Measurements from ENCODE around the gene MYO16.

MYO16 gene

DNA sequence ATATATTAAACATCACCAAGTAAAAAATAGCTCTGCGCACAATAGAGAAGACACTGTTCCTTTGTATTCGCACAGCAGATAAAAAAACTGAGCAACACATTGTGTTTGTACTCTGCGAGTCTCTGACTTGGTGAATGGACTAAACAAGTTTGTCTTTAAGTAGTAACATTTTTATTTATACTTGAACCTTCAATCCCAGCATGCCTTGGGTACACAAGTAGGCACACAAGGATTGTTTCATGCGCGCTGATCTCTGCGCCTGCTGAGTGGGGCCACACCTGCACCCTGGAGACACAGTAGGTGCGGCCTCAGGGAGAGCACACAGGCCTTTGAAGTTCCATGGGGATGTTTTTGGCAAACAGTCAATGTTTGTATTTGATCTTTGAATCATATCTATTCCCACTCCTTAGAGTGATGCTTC, 318.9 kb downstream of the MYO16 start:
- Histone ChIP-seq H4K91ac (ENCODE audit: low read length) (no peak overlapping the region), H2AFZ (ENCODE audit: low read depth, low read length) (no peak overlapping the region), H2BK12ac (ENCODE audit: low read length in 2 of 2) (no peak overlapping the region), H3K4me3 (ENCODE audit: insufficient read depth in 1 of 2, low read depth in 1 of 2, low read length in 2 of 2) (no peak overlapping the region), H3K14ac (ENCODE audit: low read length in 2 of 2) (no peak overlapping the region), H2BK15ac (ENCODE audit: low read depth, poor library complexity, severe bottlenecking) (no peak overlapping the region), H3K4me2 (ENCODE audit: low read length, poor library complexity, severe bottlenecking) (no peak overlapping the region), H4K8ac (ENCODE audit: low read length) (no peak overlapping the region), H3K9me3 (ENCODE audit: control insufficient read depth, low read length) (no peaks in the 10 kb centered on the region), H2AK5ac (ENCODE audit: low read length, severe bottlenecking) (no peak overlapping the region), H3K27me3 (ENCODE audit: control insufficient read depth in 1 of 2, insufficient read depth in 1 of 2, low read length in 2 of 2) (no peaks in the 10 kb centered on the region), H3K18ac (ENCODE audit: low read depth in 1 of 2, low read length in 2 of 2) (no peak overlapping the region), H3K9ac (ENCODE audit: low read length) (peak overlapping the region; percentile 72), H2BK5ac (ENCODE audit: low read depth, low read length, poor library complexity, severe bottlenecking) (no peak overlapping the region), H3K4me1 (ENCODE audit: control insufficient read depth, insufficient read depth, low read depth, low read length) (peaks cover 2% of the 10 kb centered on the region), H3K23ac (ENCODE audit: low read length in 2 of 2) (no peak overlapping the region), H3K4ac (ENCODE audit: low read depth in 1 of 2, low read length in 2 of 2) (no peak overlapping the region), H2BK120ac (ENCODE audit: low read depth, low read length) (no peak overlapping the region), H3K79me1 (replicated peaks; ENCODE audit: low read length, poor library complexity, severe bottlenecking) (no peaks in the 10 kb centered on the region), H3K36me3 (ENCODE audit: control insufficient read depth in 1 of 2, insufficient read depth in 2 of 2, low read depth in 1 of 2, low read length in 2 of 2) (no peaks in the 10 kb centered on the region), H3K27ac (ENCODE audit: low read length, poor library complexity, severe bottlenecking) (no peak overlapping the region)
- no peak for DNase-seq
- 96% methylated on average over 6 of the region's 7 CpGs for WGBS

DNA sequence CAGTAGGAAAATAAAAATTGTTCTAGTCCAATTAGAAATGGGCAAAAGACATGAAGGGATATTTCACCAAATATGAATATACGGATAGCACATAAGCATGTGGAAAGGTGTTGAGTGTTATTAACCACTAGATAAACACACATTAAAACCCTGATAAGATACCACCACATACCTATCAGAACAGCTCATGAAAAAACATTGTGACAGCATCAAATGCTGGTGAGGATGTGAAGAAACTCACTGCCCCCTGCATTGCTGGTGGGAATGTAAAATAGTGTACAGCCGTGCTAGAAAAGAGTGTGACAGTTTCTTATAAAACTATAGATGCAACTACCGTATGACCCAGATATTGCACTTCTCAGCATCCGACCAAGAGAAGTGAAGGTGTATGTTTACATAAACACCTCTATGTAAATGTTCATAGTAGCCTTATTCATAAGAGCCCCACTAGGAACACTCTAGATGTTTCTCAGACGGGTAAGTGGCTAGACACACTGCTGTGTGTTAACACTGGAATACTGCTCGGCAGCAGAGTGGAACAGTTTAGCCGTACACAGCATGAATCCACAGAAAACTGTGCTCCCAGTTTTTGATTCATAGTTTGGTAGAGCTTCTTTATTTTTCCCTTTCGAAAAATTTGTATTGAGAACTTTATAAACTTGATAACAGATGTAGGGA, 321.1 kb downstream of the MYO16 start:
- Histone ChIP-seq H3K4me1 (ENCODE audit: control insufficient read depth, insufficient read depth, low read depth, low read length) (peaks cover 2% of the 10 kb centered on the region), H3K18ac (ENCODE audit: low read depth in 1 of 2, low read length in 2 of 2) (no peak overlapping the region), H3K9ac (ENCODE audit: low read length) (no peak overlapping the region), H2AFZ (ENCODE audit: low read depth, low read length) (no peak overlapping the region), H3K9me3 (ENCODE audit: control insufficient read depth, low read length) (no peaks in the 10 kb centered on the region), H4K91ac (ENCODE audit: low read length) (no peak overlapping the region), H2BK5ac (ENCODE audit: low read depth, low read length, poor library complexity, severe bottlenecking) (no peak overlapping the region), H3K4ac (ENCODE audit: low read depth in 1 of 2, low read length in 2 of 2) (no peak overlapping the region), H3K36me3 (ENCODE audit: control insufficient read depth in 1 of 2, insufficient read depth in 2 of 2, low read depth in 1 of 2, low read length in 2 of 2) (no peaks in the 10 kb centered on the region), H2AK5ac (ENCODE audit: low read length, severe bottlenecking) (no peak overlapping the region), H2BK120ac (ENCODE audit: low read depth, low read length) (no peak overlapping the region), H3K4me3 (ENCODE audit: insufficient read depth in 1 of 2, low read depth in 1 of 2, low read length in 2 of 2) (no peak overlapping the region), H2BK12ac (ENCODE audit: low read length in 2 of 2) (no peak overlapping the region), H3K79me1 (replicated peaks; ENCODE audit: low read length, poor library complexity, severe bottlenecking) (no peaks in the 10 kb centered on the region), H3K27ac (ENCODE audit: low read length, poor library complexity, severe bottlenecking) (no peak overlapping the region), H3K27me3 (ENCODE audit: control insufficient read depth in 1 of 2, insufficient read depth in 1 of 2, low read length in 2 of 2) (no peaks in the 10 kb centered on the region), H3K4me2 (ENCODE audit: low read length, poor library complexity, severe bottlenecking) (no peak overlapping the region), H3K14ac (ENCODE audit: low read length in 2 of 2) (no peak overlapping the region), H2BK15ac (ENCODE audit: low read depth, poor library complexity, severe bottlenecking) (no peak overlapping the region), H4K8ac (ENCODE audit: low read length) (no peak overlapping the region), H3K23ac (ENCODE audit: low read length in 2 of 2) (no peak overlapping the region)
- WGBS, result 94% methylated on average over 6 of the region's 8 CpGs
- DNase-seq, result no peak

DNA sequence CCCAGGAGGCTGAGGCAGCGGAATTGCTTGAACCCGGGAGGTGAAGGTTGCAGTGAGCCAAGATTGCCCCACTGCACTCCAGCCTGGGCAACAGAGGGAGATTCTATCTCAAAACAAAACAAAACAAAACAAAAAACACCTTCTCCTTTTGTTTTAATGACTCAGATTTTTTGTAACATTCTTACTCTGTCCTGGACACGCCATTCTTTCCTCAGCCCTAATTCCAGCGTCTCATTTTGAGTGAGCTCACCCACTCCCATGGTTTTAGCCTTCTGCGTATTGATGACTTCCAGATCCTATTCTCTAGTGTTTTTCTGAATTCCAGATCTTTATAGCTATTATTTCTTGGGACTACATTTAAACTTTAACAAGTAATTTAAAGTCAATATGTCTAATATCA, 326.3 kb downstream of the MYO16 start:
- H2AK5ac ChIP-seq (ENCODE audit: low read length, severe bottlenecking), result no peak overlapping the region
- no peak overlapping the region for H2AFZ ChIP-seq (ENCODE audit: low read depth, low read length)
- no peak overlapping the region for H2BK5ac ChIP-seq (ENCODE audit: low read depth, low read length, poor library complexity, severe bottlenecking)
- no peak overlapping the region for H3K4ac ChIP-seq (ENCODE audit: low read depth in 1 of 2, low read length in 2 of 2)
- H2BK120ac ChIP-seq (ENCODE audit: low read depth, low read length), result no peak overlapping the region
- no peak for DNase-seq
- no peak overlapping the region for H3K4me3 ChIP-seq (ENCODE audit: insufficient read depth in 1 of 2, low read depth in 1 of 2, low read length in 2 of 2)
- H3K14ac ChIP-seq (ENCODE audit: low read length in 2 of 2), result no peak overlapping the region
- H3K4me2 ChIP-seq (ENCODE audit: low read length, poor library complexity, severe bottlenecking), result no peak overlapping the region
- no peaks in the 10 kb centered on the region for H3K79me1 ChIP-seq (replicated peaks; ENCODE audit: low read length, poor library complexity, severe bottlenecking)
- H2BK12ac ChIP-seq (ENCODE audit: low read length in 2 of 2), result no peak overlapping the region
- H4K8ac ChIP-seq (ENCODE audit: low read length), result no peak overlapping the region
- H3K18ac ChIP-seq (ENCODE audit: low read depth in 1 of 2, low read length in 2 of 2), result no peak overlapping the region
- no peak overlapping the region for H3K23ac ChIP-seq (ENCODE audit: low read length in 2 of 2)
- H3K27ac ChIP-seq (ENCODE audit: low read length, poor library complexity, severe bottlenecking), result no peak overlapping the region
- 92% methylated on average over 4 of the region's 5 CpGs for WGBS
- no peaks in the 10 kb centered on the region for H3K36me3 ChIP-seq (ENCODE audit: control insufficient read depth in 1 of 2, insufficient read depth in 2 of 2, low read depth in 1 of 2, low read length in 2 of 2)
- no peaks in the 10 kb centered on the region for H3K9me3 ChIP-seq (ENCODE audit: control insufficient read depth, low read length)
- no peak overlapping the region for H2BK15ac ChIP-seq (ENCODE audit: low read depth, poor library complexity, severe bottlenecking)
- no peak overlapping the region for H4K91ac ChIP-seq (ENCODE audit: low read length)
- no peak overlapping the region for H3K9ac ChIP-seq (ENCODE audit: low read length)
- H3K4me1 ChIP-seq (ENCODE audit: control insufficient read depth, insufficient read depth, low read depth, low read length), result peaks cover 2% of the 10 kb centered on the region
- no peaks in the 10 kb centered on the region for H3K27me3 ChIP-seq (ENCODE audit: control insufficient read depth in 1 of 2, insufficient read depth in 1 of 2, low read length in 2 of 2)

DNA sequence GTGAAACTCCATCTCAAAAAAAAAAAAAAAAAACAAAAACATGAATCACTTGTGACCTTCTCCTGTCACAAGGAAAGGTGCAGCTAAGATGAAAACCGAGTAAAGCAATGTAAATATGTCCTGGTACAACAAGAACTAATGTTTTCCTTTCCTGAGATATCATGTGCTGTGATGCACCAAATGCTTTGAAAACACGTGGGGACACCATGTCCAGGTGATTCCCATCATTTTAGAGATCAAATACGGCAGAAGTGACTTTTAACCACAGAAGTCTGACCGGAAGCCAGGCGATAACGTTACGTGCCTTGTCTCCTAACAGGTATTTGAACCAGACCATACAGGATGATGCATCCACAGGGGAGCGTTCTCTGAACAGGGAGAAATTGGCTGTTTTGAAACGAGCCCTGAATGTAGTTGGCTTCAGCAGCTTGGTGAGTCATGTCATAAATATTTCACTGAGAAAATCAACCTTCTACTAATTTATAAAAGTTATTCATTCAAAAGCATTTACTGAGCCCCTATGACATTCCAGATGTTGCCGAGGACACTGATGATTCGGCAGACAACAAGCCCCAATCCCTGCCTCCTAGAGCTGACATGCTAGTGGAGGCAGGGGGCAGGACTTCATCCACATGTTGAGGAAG, 328.1 kb downstream of the MYO16 start:
- Histone ChIP-seq H4K8ac (ENCODE audit: low read length) (no peak overlapping the region), H3K23ac (ENCODE audit: low read length in 2 of 2) (no peak overlapping the region), H2BK120ac (ENCODE audit: low read depth, low read length) (no peak overlapping the region), H3K27me3 (ENCODE audit: control insufficient read depth in 1 of 2, insufficient read depth in 1 of 2, low read length in 2 of 2) (no peaks in the 10 kb centered on the region), H4K91ac (ENCODE audit: low read length) (no peak overlapping the region), H2BK5ac (ENCODE audit: low read depth, low read length, poor library complexity, severe bottlenecking) (no peak overlapping the region), H3K18ac (ENCODE audit: low read depth in 1 of 2, low read length in 2 of 2) (no peak overlapping the region), H3K4me1 (ENCODE audit: control insufficient read depth, insufficient read depth, low read depth, low read length) (peaks cover 2% of the 10 kb centered on the region), H3K27ac (ENCODE audit: low read length, poor library complexity, severe bottlenecking) (peak overlapping the region; percentile 87), H3K36me3 (ENCODE audit: control insufficient read depth in 1 of 2, insufficient read depth in 2 of 2, low read depth in 1 of 2, low read length in 2 of 2) (no peaks in the 10 kb centered on the region), H2AK5ac (ENCODE audit: low read length, severe bottlenecking) (no peak overlapping the region), H2AFZ (ENCODE audit: low read depth, low read length) (no peak overlapping the region), H3K14ac (ENCODE audit: low read length in 2 of 2) (no peak overlapping the region), H2BK12ac (ENCODE audit: low read length in 2 of 2) (no peak overlapping the region), H3K4ac (ENCODE audit: low read depth in 1 of 2, low read length in 2 of 2) (no peak overlapping the region), H2BK15ac (ENCODE audit: low read depth, poor library complexity, severe bottlenecking) (no peak overlapping the region), H3K4me3 (ENCODE audit: insufficient read depth in 1 of 2, low read depth in 1 of 2, low read length in 2 of 2) (peak overlapping the region in 1 of 2 experiments; percentile 31), H3K9ac (ENCODE audit: low read length) (peak overlapping the region; percentile 60), H3K79me1 (replicated peaks; ENCODE audit: low read length, poor library complexity, severe bottlenecking) (no peaks in the 10 kb centered on the region), H3K4me2 (ENCODE audit: low read length, poor library complexity, severe bottlenecking) (peak overlapping the region; percentile 30), H3K9me3 (ENCODE audit: control insufficient read depth, low read length) (no peaks in the 10 kb centered on the region)
- WGBS, result 40% methylated on average over 11 of the region's 11 CpGs
- DNase-seq, result peak; percentile 63
